HTR-8/SVneo (cell line): ENCODE data around the gene UBL4B.
"Not testable (repeated sequence)": the region's sequence is repeated elsewhere in the genome, so short reads cannot be mapped to it uniquely, and the experiment has no call there.

Experiments
- DNase-seq: peaks from one replicate; pipeline ENCODE4 v3.0.0; 2011; ENCODE audit warnings: low spot score, mixed read lengths; ENCODE audit not compliant: insufficient read length
- FAIRE-seq: peaks from 2 replicates; lab custom pipeline; 2011; peaks lifted over from hg19 to GRCh38; lab: Jason Lieb, UNC

The UBL4B gene, protein sequence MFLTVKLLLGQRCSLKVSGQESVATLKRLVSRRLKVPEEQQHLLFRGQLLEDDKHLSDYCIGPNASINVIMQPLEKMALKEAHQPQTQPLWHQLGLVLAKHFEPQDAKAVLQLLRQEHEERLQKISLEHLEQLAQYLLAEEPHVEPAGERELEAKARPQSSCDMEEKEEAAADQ

DNA sequence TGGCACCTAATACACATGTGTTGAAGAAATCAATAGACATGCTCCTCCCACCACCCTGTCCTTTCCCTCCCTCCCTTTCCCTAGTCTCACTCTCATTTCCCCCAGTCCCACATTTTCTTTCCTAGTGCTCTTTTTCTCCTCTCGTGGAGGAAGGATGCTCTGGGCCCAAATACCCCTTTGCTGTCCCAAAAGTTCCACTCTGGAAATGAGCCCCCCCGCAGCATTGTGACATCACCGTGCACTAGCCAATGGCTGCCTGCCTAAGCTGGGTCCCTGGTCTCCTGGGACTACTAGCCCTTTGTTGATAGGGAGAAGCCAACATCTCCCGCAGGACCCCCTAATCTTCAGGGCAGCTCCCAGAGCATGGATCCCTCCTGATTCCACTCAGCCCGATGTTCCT is at the start of gene UBL4B:
UBL4B (plus strand) TSS at position 301 of the 400 bp plus-strand sequence; CDS start at position 393, 92 bp downstream.
- no peak for DNase-seq
- no peak for FAIRE-seq

GRCh38 chr1:110062612-110063011 is 49.6 kb upstream of the UBL4B start:
- DNase-seq: no peak
- FAIRE-seq: no peak

GRCh38 chr1:110063781-110064180 is 48.5 kb upstream of the UBL4B start:
- DNase-seq (no peak), FAIRE-seq (no peak)

GRCh38 chr1:110064576-110065337 is 47.5 kb upstream of the UBL4B start:
- FAIRE-seq (no peak), DNase-seq (no peak)

- FAIRE-seq: no peak
- no peak for DNase-seq
These were observed 46.4 kb upstream of the UBL4B start for GRCh38 chr1:110065841-110066240.

DNA sequence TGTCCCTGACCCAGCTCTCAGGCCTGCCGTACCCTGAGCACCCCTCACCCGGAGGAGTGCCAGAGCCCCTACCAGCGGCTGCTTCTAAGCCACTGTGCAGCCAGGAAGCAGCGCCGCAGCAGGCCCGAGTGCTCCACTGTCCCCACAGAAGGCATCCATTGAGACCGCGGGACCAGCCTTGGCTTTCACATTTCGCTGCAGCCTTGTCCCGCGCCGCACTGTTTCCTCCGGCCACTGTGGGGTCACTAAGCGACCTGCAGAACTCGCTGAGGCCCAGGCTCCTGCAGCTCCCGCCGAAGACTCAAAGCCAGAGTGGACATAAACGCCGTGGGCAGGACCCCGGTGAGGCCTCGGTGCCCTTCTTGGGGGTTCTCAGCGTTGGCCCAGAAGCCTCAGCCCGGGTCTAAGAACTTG is 44.8 kb upstream of the UBL4B start:
- DNase-seq (no peak), FAIRE-seq (no peak)

DNA sequence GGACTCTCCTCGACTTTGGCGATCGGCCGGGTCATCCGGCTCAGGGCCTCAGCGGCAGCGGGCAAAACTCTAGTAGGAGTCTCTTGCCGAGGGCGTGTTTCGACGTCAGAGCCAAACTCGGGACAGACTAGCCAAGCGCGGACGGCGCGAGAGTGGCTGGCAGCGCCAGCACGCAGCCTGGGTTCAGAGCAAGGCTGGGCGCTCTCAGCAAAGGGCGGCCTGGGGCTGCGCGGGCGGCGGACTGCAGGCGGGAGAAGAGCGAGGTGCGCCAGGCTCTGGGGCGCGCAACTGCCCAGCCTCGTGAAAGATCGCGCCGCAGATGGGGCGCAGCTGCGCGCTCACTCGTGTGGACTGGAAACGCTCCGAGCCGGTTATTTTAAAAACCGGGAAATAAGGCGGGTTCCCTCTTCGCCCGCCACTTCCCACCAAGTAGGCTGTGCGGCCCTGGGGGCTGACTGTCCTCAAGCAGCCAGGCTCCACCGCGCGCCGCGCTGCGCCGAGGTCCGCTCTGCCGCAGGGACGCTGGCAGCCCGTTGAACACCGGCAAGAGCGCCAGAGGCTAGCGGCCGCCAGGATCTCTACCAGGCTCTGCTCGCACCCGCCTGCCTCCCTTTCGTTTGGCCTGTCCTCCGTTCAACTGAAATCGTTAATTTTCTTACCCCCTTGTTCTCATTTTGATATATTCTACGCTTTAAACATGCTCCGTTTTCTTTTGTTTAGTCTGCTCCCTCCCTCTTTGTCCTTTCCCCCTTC is 44.2 kb upstream of the UBL4B start:
- no peak for FAIRE-seq
- no peak for DNase-seq

DNA sequence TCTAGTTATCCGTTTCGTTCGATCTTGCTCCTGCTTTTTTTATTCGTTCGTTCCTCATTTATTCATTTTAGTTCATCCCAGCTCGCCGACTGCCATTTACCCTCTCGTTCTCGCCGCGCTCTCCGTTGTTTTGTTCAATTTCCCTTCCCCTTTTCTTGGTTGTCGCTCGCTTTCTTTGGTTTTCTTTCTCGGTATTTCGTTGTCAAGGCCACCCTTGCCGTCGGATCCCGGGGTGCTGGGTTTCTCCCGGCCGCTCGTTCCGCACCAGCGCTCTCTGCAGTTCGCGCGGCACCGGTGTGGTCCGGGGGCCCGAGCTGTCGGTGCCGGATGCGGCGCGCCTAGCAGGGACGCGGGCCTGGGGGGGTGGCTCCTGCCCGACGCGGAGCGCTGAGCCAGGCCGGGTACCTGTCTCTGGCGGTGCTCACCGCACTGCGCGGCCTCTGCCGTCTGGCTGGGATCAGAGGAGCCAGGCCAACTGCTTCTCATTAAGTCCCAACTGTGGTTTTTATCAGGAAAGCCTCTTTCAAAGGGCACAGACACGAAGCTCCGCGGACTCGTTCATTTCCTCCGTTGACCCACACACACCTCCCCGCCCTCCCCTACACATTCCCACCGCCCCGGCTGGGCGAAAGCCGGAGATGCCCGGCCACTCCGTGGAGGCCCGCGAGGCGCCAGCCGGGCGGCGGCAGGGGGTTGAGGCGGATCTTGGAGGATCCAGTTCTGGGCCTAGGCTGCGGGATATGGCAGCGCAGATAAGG is 43.4 kb upstream of the UBL4B start:
- no peak for DNase-seq
- FAIRE-seq: no peak

DNA sequence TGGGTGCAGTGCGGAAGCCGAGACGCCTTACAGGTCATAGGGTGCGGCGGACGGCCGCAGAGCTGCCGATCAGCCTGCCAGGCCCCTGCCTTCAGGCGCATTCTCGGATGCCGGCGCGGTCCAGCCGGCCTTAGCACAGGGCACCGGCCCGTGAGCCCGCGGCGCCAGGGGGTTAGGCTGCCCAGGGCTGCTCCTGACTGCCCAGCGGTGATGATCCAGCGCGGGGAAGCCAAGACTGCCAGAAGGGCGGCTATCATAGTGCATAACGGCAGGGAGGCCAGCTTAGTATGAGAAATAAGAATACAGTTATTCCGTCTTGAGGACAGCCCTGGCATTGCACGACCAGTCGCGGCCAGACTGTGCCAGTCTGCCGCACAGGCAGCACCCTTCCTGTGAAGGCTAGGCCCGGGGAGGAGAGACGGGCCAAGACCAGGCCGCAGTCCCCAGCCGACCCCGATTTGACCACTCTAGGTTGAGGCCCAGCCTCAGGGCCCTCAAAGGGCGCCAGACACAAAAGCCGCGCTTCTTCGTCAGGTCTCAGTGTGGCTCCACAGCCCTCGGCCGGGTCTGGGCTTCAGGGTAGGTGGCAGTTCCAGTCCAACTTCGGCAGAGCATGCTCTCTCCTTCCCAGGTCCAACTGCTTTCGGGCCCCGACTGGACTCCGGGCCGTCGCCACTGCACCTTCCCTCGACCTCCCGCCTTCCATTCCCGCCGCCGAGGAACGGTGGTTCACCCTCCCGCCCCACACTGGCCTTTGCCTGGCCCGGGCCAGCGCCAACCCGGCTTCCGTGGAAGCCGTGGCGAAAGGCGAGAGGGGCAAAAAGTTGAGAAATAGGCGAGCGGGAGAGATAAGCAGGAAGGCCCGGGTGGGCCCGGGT is 42.6 kb upstream of the UBL4B start:
- FAIRE-seq: no peak
- no peak for DNase-seq

- DNase-seq (no peak), FAIRE-seq (no peak)
These were observed 42.0 kb upstream of the UBL4B start for GRCh38 chr1:110070282-110070669.

GRCh38 chr1:110070671-110071242 is 41.5 kb upstream of the UBL4B start, which contains the start of gene ALX3:
Gene ALX3, minus strand, starts transcription at chr1:110070672. Its CDS starts 60 bp downstream, at chr1:110070612.
- no peak for DNase-seq
- no peak for FAIRE-seq

GRCh38 chr1:110074166-110074565 is 38.1 kb upstream of the UBL4B start:
- no peak for FAIRE-seq
- no peak for DNase-seq

DNA sequence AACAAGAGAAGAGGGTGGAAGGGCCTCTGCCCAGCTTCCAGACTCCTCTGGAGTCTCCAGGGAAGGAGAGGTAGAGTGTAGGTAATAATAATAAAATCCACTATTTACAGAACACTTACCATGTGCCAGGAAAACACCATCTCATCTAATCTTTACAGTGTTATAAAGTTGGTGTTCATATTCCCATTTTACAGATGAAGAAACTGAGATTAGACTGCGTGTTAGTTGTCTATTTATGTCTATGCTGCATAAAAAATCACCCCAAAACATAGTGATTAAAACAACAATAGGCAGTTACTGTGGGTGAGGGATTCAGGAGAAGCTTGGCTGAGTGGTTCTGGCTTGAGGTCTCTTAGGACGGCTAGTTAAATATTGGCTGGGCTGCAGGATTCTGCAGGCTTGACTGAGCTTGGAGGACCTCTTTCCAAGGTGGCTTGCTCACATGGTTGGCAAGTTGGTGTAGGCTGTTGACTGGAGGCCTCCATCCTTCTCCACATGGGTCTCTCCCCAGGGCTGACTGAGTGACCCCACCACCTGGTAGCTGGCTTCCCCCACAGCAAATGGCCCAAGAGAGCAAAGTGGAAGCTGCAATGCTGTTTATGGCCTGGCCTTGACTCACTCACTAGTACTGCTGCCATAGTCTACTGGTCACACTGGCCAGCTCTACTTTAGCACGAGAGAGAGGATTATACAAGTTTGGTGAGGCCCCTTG is 35.3 kb upstream of the UBL4B start:
- FAIRE-seq: no peak
- no peak for DNase-seq

- DNase-seq, FAIRE-seq: not testable (repeated sequence)
These were observed 32.2 kb upstream of the UBL4B start for GRCh38 chr1:110079995-110080394.

DNA sequence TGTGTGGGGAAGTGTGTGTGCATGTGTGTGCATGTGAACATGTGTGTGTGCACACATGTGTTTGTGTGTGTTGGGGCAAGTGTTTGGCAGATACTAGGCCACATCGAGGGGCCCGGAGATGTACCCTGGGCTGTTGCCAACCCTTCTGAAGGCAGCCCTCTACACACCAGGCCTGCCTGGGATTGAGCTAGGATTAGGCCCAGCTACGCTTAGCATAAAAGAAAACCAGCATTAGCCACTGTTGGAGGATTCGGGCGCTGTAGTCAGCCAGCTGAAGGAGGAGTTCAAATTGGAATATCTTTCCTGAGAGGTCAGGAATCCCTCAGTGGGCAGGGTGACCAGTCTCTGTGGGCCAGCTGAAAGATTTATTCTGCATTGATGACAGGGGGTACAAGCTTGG is 31.2 kb upstream of the UBL4B start:
- FAIRE-seq: no peak
- no peak for DNase-seq

- FAIRE-seq: no peak
- DNase-seq: no peak
These were observed 29.8 kb upstream of the UBL4B start for GRCh38 chr1:110082477-110082876.

- FAIRE-seq: no peak
- DNase-seq: no peak
These were observed 29.0 kb upstream of the UBL4B start for GRCh38 chr1:110083061-110083865.

DNA sequence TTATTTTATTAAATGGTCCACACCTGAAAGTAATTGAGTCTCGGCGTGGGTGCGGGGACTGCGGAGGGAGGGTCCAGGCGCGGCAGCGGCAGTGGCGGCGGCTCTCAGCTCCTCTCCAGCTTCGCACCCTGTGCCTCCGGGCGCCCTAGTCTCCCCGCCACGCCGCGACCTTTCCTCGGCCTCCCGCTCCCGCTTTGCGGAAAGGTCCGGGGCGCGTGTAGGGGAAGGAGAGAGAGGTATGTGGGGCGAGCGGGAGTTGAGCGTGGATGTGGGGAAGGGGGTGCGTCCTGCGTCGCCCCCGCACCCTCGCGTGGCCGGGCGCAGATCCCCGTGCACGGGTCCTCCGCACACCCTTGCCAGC is 28.4 kb upstream of the UBL4B start:
- DNase-seq: no peak
- FAIRE-seq: no peak
